Gastrocnemius medialis (tissue), 4 donors: ENCODE data around the gene SLC34A3. TPM values are rescaled to one million over a fixed set of nuclear protein-coding genes. Genes with fewer than 3 reads are reported as not detected.

Experiments used
- ATAC-seq, 2 donors: fragments of 150-250 bp; one replicate each; pipeline ENCODE4 v1.9.1; 2016
- DNase-seq, 2 donors: peaks; one replicate each; pipeline ENCODE4 v3.0.0-alpha.2; 2019
- H3K27ac ChIP-seq, 4 donors: fragments of 200-600 bp; sonication (generic); 1 replicate in 1 of 4; 2 replicates in 3 of 4; pipeline ENCODE4 v1.5.1; 2016 to 2018; ENCODE audit warnings: mild to moderate bottlenecking in 2 of 4, moderate library complexity in 1 of 4
- H3K27me3 ChIP-seq, 3 donors: fragments of 200-600 bp; sonication (generic) in 2 of 3; 1 replicate in 1 of 3; 2 replicates in 2 of 3; pipeline versions ENCODE4 v1.5.1 to v1.6.0; 2016 to 2019; ENCODE audit warnings: mild to moderate bottlenecking in 1 of 3, moderate library complexity in 1 of 3
- H3K36me3 ChIP-seq, 2 donors: fragments of 200-600 bp; sonication (generic) in 1 of 2; one replicate each; pipeline ENCODE4 v1.5.1; 2017 to 2018
- H3K4me1 ChIP-seq, 2 donors: fragments of 200-600 bp; sonication (generic) in 1 of 2; one replicate each; pipeline ENCODE4 v1.5.1; 2016 to 2017; ENCODE audit warnings: mild to moderate bottlenecking in 2 of 2
- H3K4me3 ChIP-seq, 4 donors: fragments of 200-600 bp; sonication (generic) in 3 of 4; 1 replicate in 1 of 4; 2 replicates in 3 of 4; pipeline ENCODE4 v1.5.1; 2016 to 2019; ENCODE audit warnings: mild to moderate bottlenecking in 2 of 4
- H3K9me3 ChIP-seq, 3 donors: fragments of 200-600 bp; sonication (generic) in 2 of 3; 1 replicate in 1 of 3; 2 replicates in 2 of 3; pipeline ENCODE4 v1.5.1; 2016 to 2019
- CTCF ChIP-seq, 5 experiments: fragments of 450-650 bp in 3 of 5; fragments of 200-600 bp in 2 of 5; sonication (generic) in 2 of 5; IDR thresholded peaks in 4 of 5; conservative IDR thresholded peaks in 1 of 5; 1 replicate in 4 of 5; 2 replicates in 1 of 5; pipeline ENCODE4 v1.5.1; 2016 to 2019; ENCODE audit warnings: antibody characterized with exemption in 5 of 5, mild to moderate bottlenecking in 3 of 5, moderate library complexity in 3 of 5
- POLR2A ChIP-seq, 2 donors: fragments of 450-650 bp; IDR thresholded peaks; one replicate each; pipeline ENCODE4 v1.6.1; 2017; ENCODE audit warnings: antibody characterized with exemption in 2 of 2, mild to moderate bottlenecking in 2 of 2, moderate library complexity in 2 of 2
- in situ Hi-C, 4 donors: fragments of 200-750 bp; cut with MboI; loops; one replicate each; pipeline versions ENCODE4 v1.15.0 to v1.8.0; 2017; ENCODE audit warnings: low sequenced_read_pairs in 4 of 4
- intact Hi-C: fragments of 100-400 bp; cut with DNase I; formaldehyde crosslinking; loops from one replicate; pipeline ENCODE4 v1.15.1; 2023; ENCODE audit warnings: low total_unique reads
- total RNA-seq, 4 donors: library from RNA; depleted of rRNA; stranded (reverse); fragments of >200 nt; gene quantifications; one replicate each; pipeline versions ENCODE4 v1.1.0 to v1.2.3, GENCODE V29; 2016

SLC34A3 gene
- total RNA-seq, 4 donors from 2014 or later, result not detected

- H3K36me3 ChIP-seq, result peaks cover 0 to 17% of the 10 kb centered on the region in 2 donors
- TF ChIP-seq CTCF (IDR thresholded peaks at IDR 0.05 in 4 of 5, conservative IDR thresholded peaks at IDR 0.05 in 1 of 5), result no peak
- no peak for TF ChIP-seq POLR2A (IDR thresholded peaks at IDR 0.05)
- peaks cover 40 to 44% of the 10 kb centered on the region in 2 donors for H3K4me1 ChIP-seq
- H3K27me3 ChIP-seq, result peaks cover 0 to 11% (median 0%) of the 10 kb centered on the region in 3 donors
- DNase-seq (no peak), ATAC-seq (no peak)
- H3K9me3 ChIP-seq, result no peaks in the 10 kb centered on the region
- in situ Hi-C loops (no loop called here), intact Hi-C loops (no loop called here)
- H3K27ac ChIP-seq, result no peak overlapping the region
- no peak overlapping the region for H3K4me3 ChIP-seq
Measured at GRCh38 chr9:137272241-137273094, 41.8 kb downstream of the SLC34A3 start.

GRCh38 chr9:137273095-137273490, 42.4 kb downstream of the SLC34A3 start:
- Histone ChIP-seq H3K4me3 (no peak overlapping the region), H3K4me1 (peaks cover 34 to 38% of the 10 kb centered on the region in 2 donors), H3K36me3 (peaks cover 0 to 17% of the 10 kb centered on the region in 2 donors), H3K9me3 (no peaks in the 10 kb centered on the region), H3K27me3 (peaks cover 2 to 15% (median 3%) of the 10 kb centered on the region in 3 donors), H3K27ac (no peak overlapping the region)
- TF ChIP-seq CTCF (IDR thresholded peaks at IDR 0.05 in 4 of 5, conservative IDR thresholded peaks at IDR 0.05 in 1 of 5), result no peak
- TF ChIP-seq POLR2A (IDR thresholded peaks at IDR 0.05), result no peak
- intact Hi-C loops, result no loop called here
- ATAC-seq (no peak), DNase-seq (no peak)
- in situ Hi-C loops, result no loop called here

GRCh38 chr9:137273611-137274320, 43.1 kb downstream of the SLC34A3 start:
- Histone ChIP-seq H3K27ac (no peak overlapping the region), H3K36me3 (peaks cover 0 to 17% of the 10 kb centered on the region in 2 donors), H3K4me1 (peaks cover 27 to 33% of the 10 kb centered on the region in 2 donors), H3K27me3 (peaks cover 3 to 19% (median 4%) of the 10 kb centered on the region in 3 donors), H3K9me3 (no peaks in the 10 kb centered on the region), H3K4me3 (no peak overlapping the region)
- intact Hi-C loops (no loop called here), in situ Hi-C loops (no loop called here)
- ATAC-seq (no peak), DNase-seq (no peak)
- TF ChIP-seq POLR2A (IDR thresholded peaks at IDR 0.05), result no peak

- DNase-seq, result no peak
- peaks cover 17 to 21% of the 10 kb centered on the region in 2 donors for H3K4me1 ChIP-seq
- peaks cover 0 to 17% of the 10 kb centered on the region in 2 donors for H3K36me3 ChIP-seq
- no peak for TF ChIP-seq POLR2A (IDR thresholded peaks at IDR 0.05)
- no peak for TF ChIP-seq CTCF (IDR thresholded peaks at IDR 0.05 in 4 of 5, conservative IDR thresholded peaks at IDR 0.05 in 1 of 5)
- no peak for ATAC-seq
- in situ Hi-C loops (loop anchor here in 3 of 4 donors (25.0 kb wide), 1 partner anchor 137 kb away; the partner anchor contains the start of genes EXD3 (in 3 of the 3) and NOXA1 (in 3 of the 3)), intact Hi-C loops (no loop called here)
- no peak overlapping the region for H3K4me3 ChIP-seq
- H3K27ac ChIP-seq, result peak overlapping the region in 2 of 4 donors; percentile 78 to 83
- H3K9me3 ChIP-seq, result no peaks in the 10 kb centered on the region
- H3K27me3 ChIP-seq, result peaks cover 6 to 27% (median 8%) of the 10 kb centered on the region in 3 donors
Measured at GRCh38 chr9:137275203-137275587, 44.5 kb downstream of the SLC34A3 start.
